Esophagus squamous epithelium (tissue), 5 donors: Measurements from ENCODE around the gene PTPRN2. TPM values are rescaled to one million over a fixed set of nuclear protein-coding genes. Genes with fewer than 3 reads are reported as not detected.
A peak's percentile ranks its signal among the peaks of the same experiment; 100 is the strongest.

Source experiments
- DNase-seq: peaks from one replicate; lab custom pipeline; 2025; lab: John Stamatoyannopoulos, UW
- H3K27ac ChIP-seq, 4 donors: fragments of 200-600 bp; sonication (generic); one replicate each; pipeline ENCODE4 v1.5.1; 2016 to 2019; ENCODE audit warnings: mild to moderate bottlenecking in 1 of 4
- H3K27me3 ChIP-seq, 4 donors: fragments of 200-600 bp; sonication (generic); 1 replicate in 3 of 4; 2 replicates in 1 of 4; pipeline versions ENCODE4 v1.5.1 to v1.6.0; 2017 to 2021; ENCODE audit warnings: antibody characterized with exemption in 1 of 4
- H3K36me3 ChIP-seq, 3 donors: fragments of 200-600 bp; sonication (generic); one replicate each; pipeline ENCODE4 v1.5.1; 2016 to 2019
- H3K4me1 ChIP-seq, 3 donors: fragments of 200-600 bp; sonication (generic); one replicate each; pipeline ENCODE4 v1.5.1; 2017 to 2019
- H3K4me3 ChIP-seq, 4 donors: fragments of 200-600 bp; sonication (generic); 1 replicate in 3 of 4; 2 replicates in 1 of 4; pipeline ENCODE4 v1.5.1; 2016 to 2019; ENCODE audit warnings: mild to moderate bottlenecking in 2 of 4, moderate library complexity in 1 of 4
- H3K9me3 ChIP-seq, 3 donors: fragments of 200-600 bp; sonication (generic); one replicate each; pipeline ENCODE4 v1.5.1; 2016 to 2019
- CTCF ChIP-seq, 6 experiments: fragments of 450-650 bp in 4 of 6; fragments of 200-600 bp in 2 of 6; sonication (generic) in 2 of 6; IDR thresholded peaks; one replicate each; pipeline ENCODE4 v1.5.1; 2016 to 2019; ENCODE audit warnings: antibody characterized with exemption in 6 of 6, mild to moderate bottlenecking in 4 of 6, moderate library complexity in 4 of 6
- POLR2A ChIP-seq, 4 donors: fragments of 450-650 bp; IDR thresholded peaks; one replicate each; pipeline ENCODE4 v1.6.1; 2017; ENCODE audit warnings: antibody characterized with exemption in 4 of 4, mild to moderate bottlenecking in 4 of 4, moderate library complexity in 3 of 4
- WGBS, 2 donors: methylation state at CpG; one replicate each; pipeline ENCODE4 v1.1.5; 2018; 5-methylcytosine and 5-hydroxymethylcytosine counted together
- intact Hi-C: fragments of 100-400 bp; cut with DNase I; formaldehyde crosslinking; loops from one replicate; pipeline ENCODE4 v1.15.0; 2022
- total RNA-seq, 4 donors: library from RNA; depleted of rRNA; stranded (reverse); fragments of >200 nt; gene quantifications; one replicate each; pipeline ENCODE4 v1.1.0, GENCODE V29; 2016
- donor health status: DM: yes; HTN: yes; CAD: no.

The PTPRN2 gene
- total RNA-seq, 4 donors from 2014 or later = 0.38 to 2.7 (median 1.0) TPM

GRCh38 chr7:158495786-158496185, 91.8 kb downstream of the PTPRN2 start:
- Histone ChIP-seq H3K27ac (no peak overlapping the region), H3K27me3 (peaks cover 0 to 42% (median 0%) of the 10 kb centered on the region in 4 donors), H3K36me3 (no peaks in the 10 kb centered on the region), H3K4me3 (no peak overlapping the region), H3K4me1 (peaks cover 0 to 3% (median 0%) of the 10 kb centered on the region in 3 donors), H3K9me3 (no peaks in the 10 kb centered on the region)
- 3% methylated on average over 5 of the region's 6 CpGs; no CpG with 5 or more reads in 1 of the 2 donors for WGBS, 2 donors
- DNase-seq = no peak
- intact Hi-C loops = no loop called here
- TF ChIP-seq POLR2A (IDR thresholded peaks at IDR 0.05) (no peak), CTCF (IDR thresholded peaks at IDR 0.05) (peak in 1 of 6 experiments; percentile 5)

- H3K27ac ChIP-seq = no peak overlapping the region
- H3K9me3 ChIP-seq = no peaks in the 10 kb centered on the region
- H3K4me1 ChIP-seq = peaks cover 0 to 3% (median 0%) of the 10 kb centered on the region in 3 donors
- intact Hi-C loops = no loop called here
- WGBS, 2 donors = 43 to 45% methylated on average over 2 to 5 of the region's 5 CpGs
- DNase-seq = no peak
- H3K27me3 ChIP-seq = peaks cover 0 to 42% (median 0%) of the 10 kb centered on the region in 4 donors
- no peak overlapping the region for H3K4me3 ChIP-seq
- TF ChIP-seq CTCF (IDR thresholded peaks at IDR 0.05) (no peak), POLR2A (IDR thresholded peaks at IDR 0.05) (no peak)
- no peaks in the 10 kb centered on the region for H3K36me3 ChIP-seq
Observed at GRCh38 chr7:158495216-158495615, 92.4 kb downstream of the PTPRN2 start.

GRCh38 chr7:158494643-158495042, 93.0 kb downstream of the PTPRN2 start:
- TF ChIP-seq POLR2A (IDR thresholded peaks at IDR 0.05) (no peak), CTCF (IDR thresholded peaks at IDR 0.05) (no peak)
- Histone ChIP-seq H3K27me3 (peaks cover 0 to 42% (median 0%) of the 10 kb centered on the region in 4 donors), H3K27ac (no peak overlapping the region), H3K9me3 (no peaks in the 10 kb centered on the region), H3K36me3 (no peaks in the 10 kb centered on the region), H3K4me3 (no peak overlapping the region), H3K4me1 (peaks cover 0 to 3% (median 0%) of the 10 kb centered on the region in 3 donors)
- 40 to 48% methylated on average over 6 to 8 of the region's 9 CpGs for WGBS, 2 donors
- intact Hi-C loops = no loop called here
- DNase-seq = no peak

- TF ChIP-seq POLR2A (IDR thresholded peaks at IDR 0.05) = no peak
- no peak for TF ChIP-seq CTCF (IDR thresholded peaks at IDR 0.05)
- intact Hi-C loops = no loop called here
- Histone ChIP-seq H3K9me3 (no peaks in the 10 kb centered on the region), H3K27ac (no peak overlapping the region), H3K36me3 (no peaks in the 10 kb centered on the region), H3K27me3 (peaks cover 0 to 42% (median 0%) of the 10 kb centered on the region in 4 donors), H3K4me3 (no peak overlapping the region), H3K4me1 (peaks cover 0 to 3% (median 0%) of the 10 kb centered on the region in 3 donors)
- no peak for DNase-seq
- 52 to 63% methylated on average over 4 to 7 of the region's 7 CpGs for WGBS, 2 donors
Observed at GRCh38 chr7:158494162-158494586, 93.4 kb downstream of the PTPRN2 start.

- intact Hi-C loops = no loop called here
- peaks cover 0 to 3% (median 0%) of the 10 kb centered on the region in 3 donors for H3K4me1 ChIP-seq
- WGBS, 2 donors = 57 to 69% methylated on average over 4 to 5 of the region's 5 CpGs
- no peaks in the 10 kb centered on the region for H3K9me3 ChIP-seq
- H3K27ac ChIP-seq = no peak overlapping the region
- no peak overlapping the region for H3K4me3 ChIP-seq
- H3K27me3 ChIP-seq = peaks cover 0 to 52% (median 0%) of the 10 kb centered on the region in 4 donors
- no peaks in the 10 kb centered on the region for H3K36me3 ChIP-seq
- DNase-seq = no peak
- TF ChIP-seq CTCF (IDR thresholded peaks at IDR 0.05) (no peak), POLR2A (IDR thresholded peaks at IDR 0.05) (no peak)
Observed at GRCh38 chr7:158492367-158492764, 95.3 kb downstream of the PTPRN2 start.
